ENCODE measurements around the gene CEP43.

DNA sequence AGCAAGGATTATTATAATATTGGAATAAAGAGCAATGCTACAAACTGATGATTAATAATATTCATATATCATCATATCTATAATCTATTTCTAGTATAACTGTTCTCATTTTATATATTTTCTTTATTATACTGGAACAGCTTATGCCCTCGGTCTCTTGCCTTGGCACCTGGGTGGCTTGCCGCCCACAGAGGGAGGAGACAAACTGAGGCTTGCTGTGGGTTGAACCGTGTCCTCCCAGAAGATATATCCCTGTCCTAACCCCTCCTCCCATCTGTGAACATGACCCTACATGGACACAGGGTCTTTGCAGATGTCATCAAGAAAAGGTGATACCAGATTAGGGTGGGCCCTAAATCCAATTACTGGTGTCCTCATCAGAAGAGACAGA is 47.5 kb upstream of the CEP43 start:
- TF ChIP-seq GATA3 (IDR thresholded peaks at IDR 0.05; ENCODE audit: low read depth, low read length) (no peak), GATA2 (IDR thresholded peaks at IDR 0.05; ENCODE audit: low read depth, low read length) (no peak)
